SU-DHL-6 (cell line): ENCODE data around the gene ABCA4.

Experiments used
- H2AFZ ChIP-seq: fragments of 200-600 bp; sonication (generic); 2 replicates; pipeline ENCODE4 v1.6.1; 2014; ENCODE audit warnings: low read depth, mild to moderate bottlenecking, moderate library complexity, mixed read lengths, antibody characterized with exemption, low read length; ENCODE audit not compliant: severe bottlenecking
- H3F3A ChIP-seq: fragments of 200-600 bp; shearing (Covaris generic); 2 replicates; pipeline ENCODE4 v1.6.0; 2016; ENCODE audit warnings: antibody characterized with exemption, mild to moderate bottlenecking; ENCODE audit not compliant: insufficient read depth
- H3K27ac ChIP-seq: fragments of 200-600 bp; sonication (generic); 2 replicates; pipeline ENCODE4 v1.5.1; 2016; ENCODE audit warnings: low read depth, mild to moderate bottlenecking, low read length, moderate library complexity, mixed read lengths
- H3K27me3 ChIP-seq: fragments of 200-600 bp; sonication (generic), shearing (Covaris generic); 2 replicates; pipeline ENCODE4 v1.6.0; 2014; ENCODE audit warnings: mild to moderate bottlenecking, low read length
- H3K36me3 ChIP-seq: fragments of 200-600 bp; sonication (generic); 2 replicates; pipeline ENCODE4 v1.6.1; 2014; ENCODE audit warnings: mild to moderate bottlenecking, low read length, mixed read lengths
- H3K4me2 ChIP-seq: fragments of 300-600, 200-600 bp; shearing (Covaris generic), sonication (generic); 2 replicates; pipeline ENCODE4 v1.6.0; 2014; ENCODE audit warnings: low read length, low read depth, mild to moderate bottlenecking; ENCODE audit not compliant: poor library complexity, severe bottlenecking
- H3K4me3 ChIP-seq: fragments of 200-600 bp; sonication (generic); 2 replicates; pipeline ENCODE4 v1.5.1; 2014; ENCODE audit warnings: antibody characterized with exemption, low read length, mild to moderate bottlenecking, mixed read lengths; ENCODE audit not compliant: insufficient read depth, poor library complexity, severe bottlenecking
- H3K79me2 ChIP-seq: fragments of 200-600 bp; sonication (generic); 2 replicates; pipeline ENCODE4 v1.6.1; 2014; ENCODE audit warnings: mild to moderate bottlenecking, low read length, moderate library complexity; ENCODE audit not compliant: insufficient read depth
- H3K9ac ChIP-seq: fragments of 200-600 bp; sonication (generic); 2 replicates; pipeline ENCODE4 v1.7.0; 2014; ENCODE audit warnings: mild to moderate bottlenecking, low read length
- H3K9me2 ChIP-seq: fragments of 200-600 bp; sonication (generic); replicated peaks from 2 replicates; pipeline ENCODE4 v1.6.1; 2014; ENCODE audit warnings: low read length; ENCODE audit not compliant: insufficient read depth
- H3K9me3 ChIP-seq: fragments of 200-600 bp; sonication (generic); 2 replicates; pipeline ENCODE4 v1.6.1; 2014; ENCODE audit warnings: low read length, mixed read lengths; ENCODE audit not compliant: insufficient read depth
- H4K20me1 ChIP-seq: fragments of 200-600 bp; sonication (generic); 2 replicates; pipeline ENCODE4 v1.6.1; 2014; ENCODE audit warnings: low read depth, mild to moderate bottlenecking, antibody characterized with exemption, low read length, moderate library complexity, mixed read lengths
- EZH2phosphoT487 ChIP-seq: fragments of 200-600 bp; sonication (generic), shearing (Covaris generic); conservative IDR thresholded peaks from 2 replicates; pipeline ENCODE4 v1.6.1; 2018; ENCODE audit warnings: mild to moderate bottlenecking, antibody characterized with exemption, low read length, moderate library complexity, mixed read lengths
- TF ChIP-seq, protein P1 (sequence below): fragments of 200-600 bp; sonication (generic); IDR thresholded peaks from one replicate; pipeline ENCODE4 v1.5.1; 2017; ENCODE audit warnings: antibody characterized with exemption, mild to moderate bottlenecking, low read length, moderate library complexity; ENCODE audit not compliant: insufficient read depth, poor library complexity, severe bottlenecking

The ABCA4 gene

DNA sequence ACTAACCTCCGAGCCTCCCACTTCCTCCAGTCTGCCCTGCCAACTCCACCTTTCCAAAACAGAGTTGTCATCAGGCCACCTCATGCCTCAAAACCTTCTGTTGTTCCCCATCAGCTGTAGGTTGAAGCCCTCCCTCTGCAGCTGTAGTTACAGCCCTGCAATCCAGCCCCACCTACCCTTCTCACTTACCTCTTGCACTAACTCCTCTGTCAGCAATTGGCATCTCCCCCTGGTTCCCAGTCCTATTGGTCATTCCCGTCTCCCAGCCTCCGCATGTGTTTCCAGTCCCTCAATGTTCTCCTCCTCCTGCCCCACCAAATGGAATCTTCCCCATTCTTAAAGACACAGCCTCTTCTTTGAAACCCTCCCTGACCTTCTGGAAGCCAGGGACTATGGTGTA is 111.6 kb downstream of the ABCA4 start:
- Histone ChIP-seq H3K4me2 (no peak overlapping the region), H3F3A (no peaks in the 10 kb centered on the region), H3K27ac (no peak overlapping the region), H3K9ac (no peak overlapping the region), H4K20me1 (no peaks in the 10 kb centered on the region), H3K9me3 (no peaks in the 10 kb centered on the region), H3K79me2 (no peaks in the 10 kb centered on the region), H2AFZ (no peak overlapping the region), H3K27me3 (no peaks in the 10 kb centered on the region), H3K4me3 (no peak overlapping the region), H3K9me2 (no peaks in the 10 kb centered on the region), H3K36me3 (no peaks in the 10 kb centered on the region)
- TF ChIP-seq, protein P1, sequence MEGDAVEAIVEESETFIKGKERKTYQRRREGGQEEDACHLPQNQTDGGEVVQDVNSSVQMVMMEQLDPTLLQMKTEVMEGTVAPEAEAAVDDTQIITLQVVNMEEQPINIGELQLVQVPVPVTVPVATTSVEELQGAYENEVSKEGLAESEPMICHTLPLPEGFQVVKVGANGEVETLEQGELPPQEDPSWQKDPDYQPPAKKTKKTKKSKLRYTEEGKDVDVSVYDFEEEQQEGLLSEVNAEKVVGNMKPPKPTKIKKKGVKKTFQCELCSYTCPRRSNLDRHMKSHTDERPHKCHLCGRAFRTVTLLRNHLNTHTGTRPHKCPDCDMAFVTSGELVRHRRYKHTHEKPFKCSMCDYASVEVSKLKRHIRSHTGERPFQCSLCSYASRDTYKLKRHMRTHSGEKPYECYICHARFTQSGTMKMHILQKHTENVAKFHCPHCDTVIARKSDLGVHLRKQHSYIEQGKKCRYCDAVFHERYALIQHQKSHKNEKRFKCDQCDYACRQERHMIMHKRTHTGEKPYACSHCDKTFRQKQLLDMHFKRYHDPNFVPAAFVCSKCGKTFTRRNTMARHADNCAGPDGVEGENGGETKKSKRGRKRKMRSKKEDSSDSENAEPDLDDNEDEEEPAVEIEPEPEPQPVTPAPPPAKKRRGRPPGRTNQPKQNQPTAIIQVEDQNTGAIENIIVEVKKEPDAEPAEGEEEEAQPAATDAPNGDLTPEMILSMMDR = no peak
- TF ChIP-seq EZH2phosphoT487 = no peak

DNA sequence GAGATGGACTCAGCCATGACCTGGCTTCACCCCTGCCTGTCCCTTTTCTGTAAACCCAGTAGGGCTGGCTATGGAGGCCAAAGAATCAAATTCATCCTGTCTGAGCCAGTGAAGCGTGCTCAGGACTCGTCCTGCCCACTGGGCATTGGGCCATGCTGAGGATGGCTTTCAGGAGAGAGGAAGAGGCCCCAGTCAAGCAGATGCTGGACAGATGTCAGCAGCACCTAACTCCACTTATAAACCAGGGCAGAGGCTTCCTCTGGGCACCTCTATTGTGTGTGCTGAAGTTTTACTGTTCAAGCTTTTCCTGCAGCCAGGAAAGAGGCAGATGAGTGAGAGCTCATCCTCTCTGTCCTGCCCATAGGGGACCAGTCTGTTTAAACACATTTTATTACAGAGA is 114.3 kb downstream of the ABCA4 start:
- Histone ChIP-seq H4K20me1 (no peaks in the 10 kb centered on the region), H3K9me3 (no peaks in the 10 kb centered on the region), H3K4me2 (no peak overlapping the region), H3K4me3 (no peak overlapping the region), H3K27me3 (no peaks in the 10 kb centered on the region), H3K9ac (no peak overlapping the region), H3F3A (no peaks in the 10 kb centered on the region), H3K36me3 (no peaks in the 10 kb centered on the region), H3K9me2 (no peaks in the 10 kb centered on the region), H3K79me2 (no peaks in the 10 kb centered on the region), H3K27ac (no peak overlapping the region), H2AFZ (no peak overlapping the region)
- TF ChIP-seq EZH2phosphoT487 = no peak
- TF ChIP-seq, protein P1 = no peak

DNA sequence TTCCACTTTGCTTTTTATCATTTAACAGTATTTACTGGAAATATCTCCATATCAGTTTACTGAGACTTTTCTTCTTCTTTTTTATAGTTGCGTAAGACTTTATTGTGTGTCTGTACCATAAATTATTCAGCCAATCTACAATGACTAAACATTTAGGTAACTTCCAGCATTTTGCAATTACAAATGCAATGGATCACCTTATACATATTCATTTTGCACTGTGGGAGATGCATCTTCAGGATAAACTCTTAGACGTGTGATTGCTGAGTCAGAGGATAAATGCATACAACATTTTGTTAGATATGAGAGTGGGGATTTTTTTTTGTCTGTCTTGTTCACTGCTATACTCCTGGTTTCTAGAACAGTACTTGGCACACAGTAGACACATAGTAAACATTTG is 116.0 kb downstream of the ABCA4 start:
- no peaks in the 10 kb centered on the region for H3K9me2 ChIP-seq
- H3K36me3 ChIP-seq = no peaks in the 10 kb centered on the region
- no peaks in the 10 kb centered on the region for H3K27me3 ChIP-seq
- H3K9me3 ChIP-seq = no peaks in the 10 kb centered on the region
- no peaks in the 10 kb centered on the region for H3K79me2 ChIP-seq
- no peaks in the 10 kb centered on the region for H3F3A ChIP-seq
- no peak overlapping the region for H3K9ac ChIP-seq
- no peak overlapping the region for H3K4me3 ChIP-seq
- H2AFZ ChIP-seq = no peak overlapping the region
- H4K20me1 ChIP-seq = no peaks in the 10 kb centered on the region
- no peak overlapping the region for H3K27ac ChIP-seq
- no peak overlapping the region for H3K4me2 ChIP-seq
- TF ChIP-seq EZH2phosphoT487 = no peak
- TF ChIP-seq, protein P1 = no peak
